Measurements from ENCODE around the gene TMED1. TPM values are rescaled to one million over a fixed set of nuclear protein-coding genes. Genes with fewer than 3 reads are reported as not detected.

Gene TMED1
- total and polyA plus RNA-seq, 9 of the 15 experiments (the other 6 are each of a cell fraction or from before 2014, with no cell fraction given) = 0.86 to 30.2 (median 23.5) TPM

- Histone ChIP-seq H4K20me1 (replicated peaks; ENCODE audit: control insufficient read depth, insufficient read depth, low read length) (no peaks in the 10 kb centered on the region), H3K36me3 (ENCODE audit: control insufficient read depth, insufficient read depth, low read length) (peaks cover 85% of the 10 kb centered on the region), H3K27ac (ENCODE audit: extremely low read depth, low read depth, low read length) (no peak overlapping the region), H3K9me3 (replicated peaks; ENCODE audit: control insufficient read depth, insufficient read depth, low read depth, low read length) (no peaks in the 10 kb centered on the region), H3K27me3 (ENCODE audit: control insufficient read depth in 2 of 2, insufficient read depth in 2 of 2, low read length in 2 of 2) (no peaks in the 10 kb centered on the region), H3K4me3 (no peak overlapping the region), H3K9ac (ENCODE audit: insufficient read depth in 1 of 2, low read depth in 2 of 2, low read length in 2 of 2) (no peak overlapping the region), H3K9me1 (ENCODE audit: control insufficient read depth, insufficient read depth, low read length) (no peaks in the 10 kb centered on the region), H3K4me1 (replicated peaks in 1 of 2; ENCODE audit: control insufficient read depth in 2 of 2, insufficient read depth in 2 of 2, low read length in 2 of 2) (peaks cover 0 to 2% of the 10 kb centered on the region in 2 experiments; a peak in 1 of 5 replicates), H3K79me2 (ENCODE audit: control insufficient read depth, insufficient read depth, low read length) (no peaks in the 10 kb centered on the region), H3K4me2 (ENCODE audit: insufficient read depth, low read length) (no peak overlapping the region), H2AFZ (ENCODE audit: low read depth, low read length) (no peak overlapping the region)
- no peak for TF ChIP-seq ZBTB12 (CRISPR knock-in tag; IDR thresholded peaks at IDR 0.05)
- TF ChIP-seq ZBTB5 (IDR thresholded peaks at IDR 0.05) = no peak
- no peak for TF ChIP-seq HMGXB4 (CRISPR knock-in tag; IDR thresholded peaks at IDR 0.05)
- in situ Hi-C loops (cut with MboI) (no loop called here), intact Hi-C loops (cut with micrococcal nuclease) (no loop called here)
- 91% methylated on average over 7 of the region's 9 CpGs for WGBS (ENCODE audit: insufficient coverage, low coverage, missing lambda C conversion rate)
- CTCF ChIA-PET (ENCODE audit: low intra/inter-chr PET ratio) = no interaction called here
- POLR2A ChIA-PET = interaction anchor here (1.3 kb wide), 2 partner anchors 12 to 21 kb away, joined by 3 to 5 read pairs; no protein-coding TSS in a partner anchor
- DNase-seq (ENCODE audit: extremely low read depth in 1 of 4, low spot score in 3 of 4) = no peak
- no peak for ATAC-seq
- BruUV-seq (replicated peaks) = no TSS peak
- FAIRE-seq = no peak
Measured at GRCh38 chr19:10800488-10800887, 35.5 kb downstream of the TMED1 start.

Data from K562 (cell line).